C4-2B (cell line): Measurements from ENCODE around the gene TNFSF13B.

Experiments
- H3K27ac ChIP-seq: fragments of 450-650 bp; 2 replicates; pipeline ENCODE4 v1.5.1; 2017
- CTCF ChIP-seq: fragments of 450-650 bp; conservative IDR thresholded peaks from 2 replicates; pipeline ENCODE4 v1.5.1; 2017; ENCODE audit warnings: mild to moderate bottlenecking
- ZFX ChIP-seq: fragments of 450-650 bp; IDR thresholded peaks from 2 replicates; pipeline ENCODE4 v1.6.1; 2017

Gene TNFSF13B

GRCh38 chr13:108272333-108272732, 2.8 kb downstream of the TNFSF13B start:
- TF ChIP-seq ZFX (no peak), CTCF (no peak)
- H3K27ac ChIP-seq: no peak overlapping the region

- TF ChIP-seq ZFX (no peak), CTCF (no peak)
Measured at GRCh38 chr13:108273429-108274118, 4.1 kb downstream of the TNFSF13B start.

GRCh38 chr13:108274718-108275117, 5.2 kb downstream of the TNFSF13B start:
- H3K27ac ChIP-seq: no peak overlapping the region
- no peak for TF ChIP-seq CTCF
- no peak for TF ChIP-seq ZFX

More at GRCh38 chr13:108273429-108274118, 4.1 kb downstream of the TNFSF13B start:
- no peak overlapping the region for H3K27ac ChIP-seq

GRCh38 chr13:108276060-108276459, 6.5 kb downstream of the TNFSF13B start:
- H3K27ac ChIP-seq: no peak overlapping the region
- TF ChIP-seq ZFX (no peak), CTCF (no peak)

- H3K27ac ChIP-seq: no peak overlapping the region
- no peak for TF ChIP-seq ZFX
Measured at GRCh38 chr13:108278466-108278865, 8.9 kb downstream of the TNFSF13B start.

- H3K27ac ChIP-seq: no peak overlapping the region
Measured at GRCh38 chr13:108281901-108282300, 12.4 kb downstream of the TNFSF13B start.

GRCh38 chr13:108283110-108283509, 13.6 kb downstream of the TNFSF13B start:
- TF ChIP-seq ZFX (no peak), CTCF (no peak)
- H3K27ac ChIP-seq: no peak overlapping the region

More at GRCh38 chr13:108281901-108282300, 12.4 kb downstream of the TNFSF13B start:
- no peak for TF ChIP-seq ZFX
- TF ChIP-seq CTCF: no peak

GRCh38 chr13:108288741-108289140, 19.2 kb downstream of the TNFSF13B start:
- TF ChIP-seq ZFX: no peak
- no peak for TF ChIP-seq CTCF
- no peak overlapping the region for H3K27ac ChIP-seq
